H9 (cell line): ENCODE results near the gene TMEM132C. TPM values are rescaled to one million over a fixed set of nuclear protein-coding genes. Genes with fewer than 3 reads are reported as not detected.

Experiments used
- DNase-seq: peaks from one replicate; pipeline ENCODE4 v3.0.0-alpha.2; 2017
- H2AFZ ChIP-seq: one replicate; pipeline ENCODE4 v1.6.1; 2013; ENCODE audit warnings: mild to moderate bottlenecking, low read length, control low read depth, moderate library complexity
- H2AK5ac ChIP-seq: 2 replicates; pipeline ENCODE4 v1.6.1; 2013; ENCODE audit warnings: low read length, control low read depth, mixed read lengths; ENCODE audit not compliant: insufficient read length
- H2BK120ac ChIP-seq: one replicate; pipeline ENCODE4 v1.6.1; 2013; ENCODE audit warnings: low read depth, mild to moderate bottlenecking, low read length, control low read depth, inconsistent platforms; ENCODE audit not compliant: poor library complexity, severe bottlenecking
- H2BK12ac ChIP-seq: 2 replicates; pipeline ENCODE4 v1.6.1; 2013; ENCODE audit warnings: low read length, control low read depth, mixed read lengths, low read depth; ENCODE audit not compliant: insufficient read length
- H2BK15ac ChIP-seq: 2 replicates; pipeline ENCODE4 v1.6.1; 2013; ENCODE audit warnings: low read depth, low read length, control low read depth
- H2BK20ac ChIP-seq: one replicate; pipeline ENCODE4 v1.6.1; 2013; ENCODE audit warnings: low read depth, mild to moderate bottlenecking, low read length, control low read depth, inconsistent platforms; ENCODE audit not compliant: poor library complexity, severe bottlenecking
- H2BK5ac ChIP-seq: 2 replicates; pipeline ENCODE4 v1.6.1; 2013; ENCODE audit warnings: low read length, control low read depth, mixed read lengths; ENCODE audit not compliant: insufficient read length
- H3K14ac ChIP-seq: 2 replicates; pipeline ENCODE4 v1.6.1; 2013; ENCODE audit warnings: low read length, control low read depth; ENCODE audit not compliant: insufficient read depth
- H3K18ac ChIP-seq: 2 replicates; pipeline ENCODE4 v1.6.1; 2013; ENCODE audit warnings: low read depth, mild to moderate bottlenecking, mixed read lengths, low read length, control low read depth; ENCODE audit not compliant: insufficient read length
- H3K23ac ChIP-seq: 2 replicates; pipeline ENCODE4 v1.6.1; 2013; ENCODE audit warnings: low read length, control low read depth, mixed read lengths, low read depth; ENCODE audit not compliant: insufficient read length
- H3K23me2 ChIP-seq: 2 replicates; pipeline ENCODE4 v1.6.1; 2013; ENCODE audit warnings: low read depth, mild to moderate bottlenecking, mixed read lengths, low read length, control low read depth; ENCODE audit not compliant: insufficient read length, poor library complexity, severe bottlenecking
- H3K27ac ChIP-seq: 2 replicates; pipeline ENCODE4 v1.5.1; 2013; ENCODE audit warnings: low read length, control low read depth, mixed read lengths, low read depth; ENCODE audit not compliant: insufficient read length
- H3K27me3 ChIP-seq: 2 replicates; pipeline ENCODE4 v1.6.1; 2013; ENCODE audit warnings: low read length, control low read depth, inconsistent platforms; ENCODE audit not compliant: insufficient read depth
- H3K4ac ChIP-seq: 2 replicates; pipeline ENCODE4 v1.6.1; 2013; ENCODE audit warnings: low read depth, mild to moderate bottlenecking, control low read depth, inconsistent platforms, low read length, moderate library complexity
- H3K4me1 ChIP-seq: 2 replicates; pipeline ENCODE4 v1.6.1; 2013; ENCODE audit warnings: low read length, control low read depth, inconsistent platforms; ENCODE audit not compliant: insufficient read depth
- H3K4me2 ChIP-seq: 2 replicates; pipeline ENCODE4 v1.6.1; 2013; ENCODE audit warnings: low read length, control low read depth, mixed read lengths; ENCODE audit not compliant: insufficient read length, insufficient read depth
- H3K56ac ChIP-seq: 2 replicates; pipeline ENCODE4 v1.6.1; 2013; ENCODE audit warnings: low read depth, mild to moderate bottlenecking, mixed read lengths, low read length, control low read depth; ENCODE audit not compliant: insufficient read length
- H3K79me1 ChIP-seq: 2 replicates; pipeline ENCODE4 v1.6.1; 2013; ENCODE audit warnings: low read depth, mild to moderate bottlenecking, moderate library complexity, low read length, control low read depth, inconsistent platforms; ENCODE audit not compliant: insufficient read depth, poor library complexity, severe bottlenecking
- H3K79me2 ChIP-seq: 2 replicates; pipeline ENCODE4 v1.6.1; 2013; ENCODE audit warnings: low read length, control low read depth, inconsistent platforms; ENCODE audit not compliant: insufficient read depth
- H3K9ac ChIP-seq: 2 replicates; pipeline ENCODE4 v1.6.1; 2013; ENCODE audit warnings: low read length, control low read depth, mixed read lengths; ENCODE audit not compliant: insufficient read length; ENCODE audit errors: extremely low read depth
- H3K9me3 ChIP-seq: one replicate; pipeline ENCODE4 v1.6.1; 2013; ENCODE audit warnings: low read depth, low read length, inconsistent platforms; ENCODE audit not compliant: control insufficient read depth
- H3T11ph ChIP-seq: one replicate; pipeline ENCODE4 v1.6.1; 2013; ENCODE audit warnings: mild to moderate bottlenecking, low read length, control low read depth, inconsistent platforms
- H4K20me1 ChIP-seq: one replicate; pipeline ENCODE4 v1.6.1; 2013; ENCODE audit not compliant: control insufficient read depth, insufficient read length, insufficient read depth
- H4K5ac ChIP-seq: 2 replicates; pipeline ENCODE4 v1.6.1; 2013; ENCODE audit warnings: low read depth, mild to moderate bottlenecking, mixed read lengths, low read length, control low read depth; ENCODE audit not compliant: insufficient read length
- H4K8ac ChIP-seq: replicated peaks from 2 replicates; pipeline ENCODE4 v1.6.1; 2013; ENCODE audit warnings: low read length, control low read depth, mixed read lengths, low read depth; ENCODE audit not compliant: insufficient read length
- H4K91ac ChIP-seq: 2 replicates; pipeline ENCODE4 v1.6.1; 2013; ENCODE audit warnings: low read depth, mild to moderate bottlenecking, moderate library complexity, mixed read lengths, low read length, control low read depth; ENCODE audit not compliant: insufficient read length
- H3K27ac Mint-ChIP-seq, 3 experiments: 2 replicates in 2 of 3; 3 replicates in 1 of 3; pipeline ENCODE4 v1.8.0; 2020 to 2021; ENCODE audit warnings: mixed read lengths in 3 of 3, mild to moderate bottlenecking in 1 of 3, moderate library complexity in 1 of 3
- H3K27me3 Mint-ChIP-seq: 2 replicates; pipeline ENCODE4 v1.8.0; 2021; ENCODE audit warnings: low read depth, mild to moderate bottlenecking, moderate library complexity, mixed read lengths
- H3K36me3 Mint-ChIP-seq, 3 experiments: 2 replicates in 2 of 3; 3 replicates in 1 of 3; pipeline ENCODE4 v1.8.0; 2020 to 2021; ENCODE audit warnings: low read depth in 3 of 3, mixed read lengths in 3 of 3; ENCODE audit not compliant: insufficient read depth in 1 of 3
- H3K4me1 Mint-ChIP-seq, 2 experiments: 2 replicates each; pipeline ENCODE4 v1.8.0; 2020; ENCODE audit warnings: mixed read lengths in 2 of 2
- H3K4me3 Mint-ChIP-seq, 2 experiments: 2 replicates in 1 of 2; 3 replicates in 1 of 2; pipeline ENCODE4 v1.8.0; 2020 to 2021; ENCODE audit warnings: mild to moderate bottlenecking in 2 of 2, mixed read lengths in 2 of 2, moderate library complexity in 1 of 2
- H3K9me3 Mint-ChIP-seq, 2 experiments: 2 replicates in 1 of 2; 3 replicates in 1 of 2; pipeline ENCODE4 v1.8.0; 2020; ENCODE audit warnings: mild to moderate bottlenecking in 2 of 2, mixed read lengths in 2 of 2, moderate library complexity in 1 of 2
- WGBS: extraction: QIAGEN DNeasy Blood & Tissue Kit; methylation state at CpG from one replicate; pipeline ENCODE4 v1.1.7; 2013; ENCODE audit warnings: missing lambda C conversion rate, low lambda C conversion rate, mixed read lengths; ENCODE audit not compliant: insufficient read length; ENCODE audit errors: extremely low coverage; 5-methylcytosine and 5-hydroxymethylcytosine counted together
- total RNA-seq: library from RNA; stranded (reverse); gene quantifications from 2 replicates; pipeline ENCODE4 v1.2.1, GENCODE V29; 2021
- TF ChIP-seq, protein P1 (sequence below): fragments of 200-600 bp; sonication (generic); conservative IDR thresholded peaks from 3 replicates; pipeline ENCODE4 v1.8.0; 2021; ENCODE audit warnings: antibody characterized with exemption, mild to moderate bottlenecking

Gene TMEM132C
- total RNA-seq, 1 experiment from 2014 or later: 0.22 TPM

GRCh38 chr12:128307791-128308190 lies 40.8 kb downstream of the TMEM132C start:
- Histone ChIP-seq H2BK120ac (no peak overlapping the region), H4K91ac (no peak overlapping the region), H3K18ac (no peak overlapping the region), H3K23me2 (no peaks in the 10 kb centered on the region), H4K5ac (no peak overlapping the region), H3K79me2 (no peaks in the 10 kb centered on the region), H3K4ac (no peak overlapping the region), H2BK5ac (no peak overlapping the region), H3K27ac (no peak overlapping the region), H3K27me3 (no peaks in the 10 kb centered on the region), H2AFZ (no peak overlapping the region), H2BK12ac (no peak overlapping the region), H3K23ac (no peak overlapping the region), H3K14ac (no peak overlapping the region), H2BK20ac (no peak overlapping the region), H3K4me2 (no peak overlapping the region), H3K9ac (no peak overlapping the region), H3K4me1 (no peaks in the 10 kb centered on the region), H2AK5ac (no peak overlapping the region), H3K79me1 (no peaks in the 10 kb centered on the region), H3T11ph (no peak overlapping the region), H4K8ac (no peak overlapping the region), H3K9me3 (no peaks in the 10 kb centered on the region), H2BK15ac (no peak overlapping the region), H3K56ac (no peak overlapping the region), H4K20me1 (no peaks in the 10 kb centered on the region)
- H3K27me3 Mint-ChIP-seq: peaks cover 60% of the 10 kb centered on the region
- WGBS: no CpG with 5 or more reads among the region's 2 CpGs
- H3K36me3 Mint-ChIP-seq: peaks cover 0 to 3% (median 0%) of the 10 kb centered on the region in 3 experiments; a peak in 2 of 7 replicates
- no peak overlapping the region for H3K4me3 Mint-ChIP-seq
- DNase-seq: no peak
- TF ChIP-seq, protein P1, sequence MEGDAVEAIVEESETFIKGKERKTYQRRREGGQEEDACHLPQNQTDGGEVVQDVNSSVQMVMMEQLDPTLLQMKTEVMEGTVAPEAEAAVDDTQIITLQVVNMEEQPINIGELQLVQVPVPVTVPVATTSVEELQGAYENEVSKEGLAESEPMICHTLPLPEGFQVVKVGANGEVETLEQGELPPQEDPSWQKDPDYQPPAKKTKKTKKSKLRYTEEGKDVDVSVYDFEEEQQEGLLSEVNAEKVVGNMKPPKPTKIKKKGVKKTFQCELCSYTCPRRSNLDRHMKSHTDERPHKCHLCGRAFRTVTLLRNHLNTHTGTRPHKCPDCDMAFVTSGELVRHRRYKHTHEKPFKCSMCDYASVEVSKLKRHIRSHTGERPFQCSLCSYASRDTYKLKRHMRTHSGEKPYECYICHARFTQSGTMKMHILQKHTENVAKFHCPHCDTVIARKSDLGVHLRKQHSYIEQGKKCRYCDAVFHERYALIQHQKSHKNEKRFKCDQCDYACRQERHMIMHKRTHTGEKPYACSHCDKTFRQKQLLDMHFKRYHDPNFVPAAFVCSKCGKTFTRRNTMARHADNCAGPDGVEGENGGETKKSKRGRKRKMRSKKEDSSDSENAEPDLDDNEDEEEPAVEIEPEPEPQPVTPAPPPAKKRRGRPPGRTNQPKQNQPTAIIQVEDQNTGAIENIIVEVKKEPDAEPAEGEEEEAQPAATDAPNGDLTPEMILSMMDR: no peak
- H3K27ac Mint-ChIP-seq: no peak overlapping the region
- H3K9me3 Mint-ChIP-seq: peaks cover 2 to 3% of the 10 kb centered on the region in 2 experiments; a peak in 3 of 5 replicates
- no peaks in the 10 kb centered on the region for H3K4me1 Mint-ChIP-seq
